HEK293 (cell line): ENCODE results near the gene TJP3.
A peak's percentile ranks its signal among the peaks of the same experiment; 100 is the strongest.

Experiments used
- CTCF ChIA-PET: fragments of 350-600 bp; formaldehyde crosslinking; extraction: SDS; loops from one replicate; lab custom pipeline; 2021; ENCODE audit warnings: antibody characterized with exemption; lab: Yijun Ruan, JAX
- POLR2A ChIA-PET: fragments of 300-600 bp; formaldehyde crosslinking; extraction: SDS; loops from one replicate; lab custom pipeline; 2020; ENCODE audit warnings: antibody characterized with exemption, inconsistent platforms; lab: Yijun Ruan, JAX
- H3K27ac ChIP-seq: fragments of 200-500 bp; sonication (Bioruptor generic); 2 replicates; pipeline ENCODE4 v1.5.1; 2014; ENCODE audit warnings: low read depth, low read length, control low read depth, inconsistent platforms; ENCODE audit errors: extremely low read depth
- H3K36me3 ChIP-seq, 2 experiments: fragments of 200-500 bp in 1 of 2; sonication (Bioruptor generic) in 1 of 2; 1 replicate in 1 of 2; 2 replicates in 1 of 2; pipeline ENCODE4 v1.5.1; 2014 to 2017; ENCODE audit warnings: inconsistent platforms in 2 of 2, low read length in 2 of 2; ENCODE audit not compliant: control insufficient read depth in 2 of 2, insufficient read depth in 1 of 2
- H3K4me1 ChIP-seq: fragments of 200-500 bp; sonication (Bioruptor generic); 2 replicates; pipeline ENCODE4 v1.5.1; 2014; ENCODE audit warnings: mild to moderate bottlenecking, low read length, inconsistent platforms; ENCODE audit not compliant: control insufficient read depth, insufficient read depth
- H3K4me3 ChIP-seq: 2 replicates; pipeline ENCODE4 v1.5.1; 2011; ENCODE audit warnings: low read depth, mild to moderate bottlenecking, control low read depth, low read length, moderate library complexity
- H3K9me3 ChIP-seq: fragments of 200-500 bp; sonication (Bioruptor generic); 2 replicates; pipeline ENCODE4 v1.5.1; 2014; ENCODE audit warnings: low read depth, low read length, inconsistent platforms; ENCODE audit not compliant: control insufficient read depth, insufficient read depth
- AEBP2 ChIP-seq: fragments of 450-650 bp; formaldehyde crosslinking; IDR thresholded peaks from 2 replicates; pipeline ENCODE4 v1.5.1; 2016; ENCODE audit warnings: missing biosample characterization, missing genetic modification characterization, borderline replicate concordance
- BCL11B ChIP-seq: fragments of 450-650 bp; formaldehyde crosslinking; IDR thresholded peaks from 2 replicates; pipeline ENCODE4 v1.5.1; 2016; ENCODE audit warnings: low read depth, missing biosample characterization, missing genetic modification characterization
- EGR2 ChIP-seq: fragments of 450-650 bp; formaldehyde crosslinking; IDR thresholded peaks from 2 replicates; pipeline ENCODE4 v1.5.1; 2016; ENCODE audit warnings: low read depth, missing biosample characterization, missing genetic modification characterization
- HOXC10 ChIP-seq: sonication (generic); formaldehyde crosslinking; IDR thresholded peaks from 2 replicates; pipeline ENCODE4 v1.8.1; 2023; ENCODE audit warnings: mild to moderate bottlenecking, missing genetic modification reagents
- KLF1 ChIP-seq: fragments of 450-650 bp; formaldehyde crosslinking; IDR thresholded peaks from 2 replicates; pipeline ENCODE4 v1.5.1; 2016; ENCODE audit warnings: missing biosample characterization, missing genetic modification characterization
- KLF8 ChIP-seq: fragments of 450-650 bp; formaldehyde crosslinking; IDR thresholded peaks from 2 replicates; pipeline ENCODE4 v1.5.1; 2016; ENCODE audit warnings: missing biosample characterization, missing genetic modification characterization
- MZF1 ChIP-seq: fragments of 450-650 bp; formaldehyde crosslinking; IDR thresholded peaks from 2 replicates; pipeline ENCODE4 v1.5.1; 2017; ENCODE audit warnings: missing biosample characterization, missing genetic modification characterization, borderline replicate concordance
- OVOL3 ChIP-seq: fragments of 450-650 bp; formaldehyde crosslinking; IDR thresholded peaks from 2 replicates; pipeline ENCODE4 v1.5.1; 2016; ENCODE audit warnings: missing biosample characterization, missing genetic modification characterization
- PRDM1 ChIP-seq: fragments of 450-650 bp; formaldehyde crosslinking; IDR thresholded peaks from 2 replicates; pipeline ENCODE4; 2016; ENCODE audit warnings: missing biosample characterization, missing genetic modification characterization
- SCRT1 ChIP-seq: fragments of 450-650 bp; formaldehyde crosslinking; IDR thresholded peaks from 2 replicates; pipeline ENCODE4 v1.5.1; 2016; ENCODE audit warnings: missing biosample characterization, missing genetic modification characterization, borderline replicate concordance
- SP2 ChIP-seq: fragments of 450-650 bp; formaldehyde crosslinking; IDR thresholded peaks from 2 replicates; pipeline ENCODE4 v1.5.1; 2016; ENCODE audit warnings: missing biosample characterization, missing genetic modification characterization
- ZBTB17 ChIP-seq: fragments of 450-650 bp; formaldehyde crosslinking; IDR thresholded peaks from 2 replicates; pipeline ENCODE4 v1.5.1; 2016; ENCODE audit warnings: missing biosample characterization, missing genetic modification characterization
- ZBTB20 ChIP-seq: fragments of 450-650 bp; formaldehyde crosslinking; IDR thresholded peaks from 2 replicates; pipeline ENCODE4 v1.5.1; 2016; ENCODE audit warnings: missing biosample characterization, missing genetic modification characterization
- ZBTB7A ChIP-seq: fragments of 450-650 bp; formaldehyde crosslinking; IDR thresholded peaks from 2 replicates; pipeline ENCODE4 v1.5.1; 2016; ENCODE audit warnings: low read depth, missing biosample characterization, missing genetic modification characterization
- ZFHX2 ChIP-seq: fragments of 450-650 bp; formaldehyde crosslinking; conservative IDR thresholded peaks from 2 replicates; pipeline ENCODE4 v1.5.1; 2016; ENCODE audit warnings: missing biosample characterization, missing genetic modification characterization
- ZFP3 ChIP-seq: fragments of 450-650 bp; formaldehyde crosslinking; IDR thresholded peaks from 2 replicates; pipeline ENCODE4 v1.5.1; 2016; ENCODE audit warnings: low read depth, missing biosample characterization, missing genetic modification characterization
- ZIC2 ChIP-seq: fragments of 450-650 bp; formaldehyde crosslinking; IDR thresholded peaks from 2 replicates; pipeline ENCODE4 v1.5.1; 2016; ENCODE audit warnings: missing biosample characterization, missing genetic modification characterization
- ZNF169 ChIP-seq: fragments of 450-650 bp; formaldehyde crosslinking; IDR thresholded peaks from 2 replicates; pipeline ENCODE4 v1.5.1; 2016; ENCODE audit warnings: missing biosample characterization, missing genetic modification characterization
- ZNF23 ChIP-seq: fragments of 450-650 bp; formaldehyde crosslinking; IDR thresholded peaks from 2 replicates; pipeline ENCODE4 v1.5.1; 2016; ENCODE audit warnings: missing biosample characterization, missing genetic modification characterization, borderline replicate concordance
- ZNF24 ChIP-seq: fragments of 450-650 bp; formaldehyde crosslinking; IDR thresholded peaks from 2 replicates; pipeline ENCODE4 v1.5.1; 2016; ENCODE audit warnings: missing biosample characterization, missing genetic modification characterization
- ZNF248 ChIP-seq: fragments of 450-650 bp; formaldehyde crosslinking; IDR thresholded peaks from 2 replicates; pipeline ENCODE4 v1.5.1; 2017; ENCODE audit warnings: missing biosample characterization, missing genetic modification characterization
- ZNF274 ChIP-seq, 2 experiments: fragments of 200-500 bp in 1 of 2; fragments of 450-650 bp in 1 of 2; sonication (Bioruptor generic) in 1 of 2; formaldehyde crosslinking in 1 of 2; IDR thresholded peaks; 2 replicates each; pipeline versions ENCODE4 v1.5.1 to v1.6.1; 2014 to 2016; ENCODE audit warnings: borderline replicate concordance in 1 of 2, inconsistent platforms in 1 of 2, low read length in 1 of 2, missing biosample characterization in 1 of 2, missing genetic modification characterization in 1 of 2
- ZNF366 ChIP-seq: fragments of 450-650 bp; formaldehyde crosslinking; conservative IDR thresholded peaks from 2 replicates; pipeline ENCODE4 v1.5.1; 2016; ENCODE audit warnings: missing biosample characterization, missing genetic modification characterization
- ZNF501 ChIP-seq: fragments of 450-650 bp; formaldehyde crosslinking; IDR thresholded peaks from 2 replicates; pipeline ENCODE4 v1.5.1; 2016; ENCODE audit warnings: missing biosample characterization, missing genetic modification characterization
- ZNF624 ChIP-seq: fragments of 450-650 bp; formaldehyde crosslinking; IDR thresholded peaks from 2 replicates; pipeline ENCODE4 v1.5.1; 2017; ENCODE audit warnings: missing biosample characterization, missing genetic modification characterization
- ZNF747 ChIP-seq: fragments of 450-650 bp; formaldehyde crosslinking; IDR thresholded peaks from 2 replicates; pipeline ENCODE4 v1.5.1; 2016; ENCODE audit warnings: missing biosample characterization, missing genetic modification characterization
- ZNF776 ChIP-seq: fragments of 450-650 bp; formaldehyde crosslinking; IDR thresholded peaks from 2 replicates; pipeline ENCODE4 v1.5.0; 2017; ENCODE audit warnings: missing biosample characterization, missing genetic modification characterization, borderline replicate concordance
- TF ChIP-seq, protein P1 (sequence below): fragments of 450-650 bp; formaldehyde crosslinking; IDR thresholded peaks from 2 replicates; pipeline ENCODE4 v1.5.0; 2017; ENCODE audit warnings: missing biosample characterization, missing genetic modification characterization, borderline replicate concordance
- TF ChIP-seq, protein P2 (sequence below): fragments of 450-650 bp; formaldehyde crosslinking; IDR thresholded peaks from 2 replicates; pipeline ENCODE4 v1.5.1; 2017; ENCODE audit warnings: missing biosample characterization, missing genetic modification characterization
- TF ChIP-seq, protein P3 (sequence below): fragments of 450-650 bp; formaldehyde crosslinking; IDR thresholded peaks from 2 replicates; pipeline ENCODE4 v1.5.1; 2016; ENCODE audit warnings: missing biosample characterization, missing genetic modification characterization

TJP3 gene

DNA sequence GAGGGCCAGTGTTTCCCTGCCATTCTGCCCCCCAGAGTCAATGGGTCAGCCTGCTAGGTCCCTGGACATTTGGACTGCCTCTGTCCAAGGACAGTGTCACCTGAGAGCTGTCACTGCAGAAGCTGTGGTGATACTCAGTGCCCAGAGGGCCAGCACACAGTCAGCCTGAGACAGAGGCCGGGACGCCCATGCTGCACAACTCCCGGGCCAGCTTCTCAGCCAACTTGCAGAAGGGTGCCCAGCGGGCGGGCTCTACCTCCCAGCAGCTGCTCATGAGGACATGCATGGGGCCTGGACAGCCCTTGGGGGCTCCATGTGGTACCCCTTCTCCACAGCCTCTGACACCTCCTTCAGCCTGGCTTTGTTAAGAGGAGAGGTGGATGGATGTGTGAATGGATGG, 67.6 kb downstream of the TJP3 start:
- H3K9me3 ChIP-seq = no peaks in the 10 kb centered on the region
- POLR2A ChIA-PET = no interaction called here
- CTCF ChIA-PET = no interaction called here
- H3K4me3 ChIP-seq = no peak overlapping the region
- TF ChIP-seq ZNF501 (tag by site-specific recombination) (no peak), ZNF747 (tag by site-specific recombination) (no peak), ZBTB20 (tag by site-specific recombination) (no peak), MZF1 (tag by site-specific recombination) (no peak), ZFP3 (tag by site-specific recombination) (no peak), ZNF23 (tag by site-specific recombination) (no peak), ZBTB17 (tag by site-specific recombination) (no peak), BCL11B (no peak), ZNF248 (tag by site-specific recombination) (no peak), HOXC10 (CRISPR knock-in tag) (no peak), PRDM1 (no peak)
- no peak overlapping the region for H3K27ac ChIP-seq
- no peaks in the 10 kb centered on the region for H3K36me3 ChIP-seq
- no peaks in the 10 kb centered on the region for H3K4me1 ChIP-seq

DNA sequence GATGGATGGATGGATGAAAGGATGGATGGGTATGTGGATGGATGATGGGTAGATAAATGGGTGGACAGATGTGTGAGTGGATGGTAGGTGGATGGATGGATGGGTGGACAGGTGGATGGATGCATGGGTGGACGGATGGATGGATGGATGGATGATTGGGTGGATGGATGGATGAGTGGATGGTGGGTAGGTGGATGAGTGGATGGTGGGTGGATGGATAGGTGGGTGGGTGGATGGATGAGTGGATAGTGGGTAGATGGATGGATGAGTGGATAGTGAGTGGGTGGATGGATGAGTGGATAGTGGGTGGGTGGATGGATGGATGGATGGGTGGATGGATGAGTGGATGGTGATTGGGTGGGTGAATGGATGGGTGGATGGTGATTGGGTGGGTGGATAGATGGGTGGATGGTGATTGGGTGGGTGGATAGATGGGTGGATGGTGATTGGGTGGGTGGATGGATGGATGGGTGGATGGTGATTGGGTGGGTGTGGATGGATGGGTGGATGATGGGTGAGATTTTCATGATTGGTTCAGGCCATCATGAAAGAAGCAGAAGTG, 68.4 kb downstream of the TJP3 start:
- ChIA-PET CTCF (no interaction called here), POLR2A (no interaction called here)
- peak; percentile 99 for TF ChIP-seq ZNF366 (tag by site-specific recombination)
- TF ChIP-seq, protein P1, sequence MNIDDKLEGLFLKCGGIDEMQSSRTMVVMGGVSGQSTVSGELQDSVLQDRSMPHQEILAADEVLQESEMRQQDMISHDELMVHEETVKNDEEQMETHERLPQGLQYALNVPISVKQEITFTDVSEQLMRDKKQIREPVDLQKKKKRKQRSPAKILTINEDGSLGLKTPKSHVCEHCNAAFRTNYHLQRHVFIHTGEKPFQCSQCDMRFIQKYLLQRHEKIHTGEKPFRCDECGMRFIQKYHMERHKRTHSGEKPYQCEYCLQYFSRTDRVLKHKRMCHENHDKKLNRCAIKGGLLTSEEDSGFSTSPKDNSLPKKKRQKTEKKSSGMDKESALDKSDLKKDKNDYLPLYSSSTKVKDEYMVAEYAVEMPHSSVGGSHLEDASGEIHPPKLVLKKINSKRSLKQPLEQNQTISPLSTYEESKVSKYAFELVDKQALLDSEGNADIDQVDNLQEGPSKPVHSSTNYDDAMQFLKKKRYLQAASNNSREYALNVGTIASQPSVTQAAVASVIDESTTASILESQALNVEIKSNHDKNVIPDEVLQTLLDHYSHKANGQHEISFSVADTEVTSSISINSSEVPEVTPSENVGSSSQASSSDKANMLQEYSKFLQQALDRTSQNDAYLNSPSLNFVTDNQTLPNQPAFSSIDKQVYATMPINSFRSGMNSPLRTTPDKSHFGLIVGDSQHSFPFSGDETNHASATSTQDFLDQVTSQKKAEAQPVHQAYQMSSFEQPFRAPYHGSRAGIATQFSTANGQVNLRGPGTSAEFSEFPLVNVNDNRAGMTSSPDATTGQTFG (tag by site-specific recombination) = 0 out of 2 replicates have a peak, but pooled peaks have one; percentile 74
- peak; percentile 54 for TF ChIP-seq SP2
- TF ChIP-seq, protein P2, sequence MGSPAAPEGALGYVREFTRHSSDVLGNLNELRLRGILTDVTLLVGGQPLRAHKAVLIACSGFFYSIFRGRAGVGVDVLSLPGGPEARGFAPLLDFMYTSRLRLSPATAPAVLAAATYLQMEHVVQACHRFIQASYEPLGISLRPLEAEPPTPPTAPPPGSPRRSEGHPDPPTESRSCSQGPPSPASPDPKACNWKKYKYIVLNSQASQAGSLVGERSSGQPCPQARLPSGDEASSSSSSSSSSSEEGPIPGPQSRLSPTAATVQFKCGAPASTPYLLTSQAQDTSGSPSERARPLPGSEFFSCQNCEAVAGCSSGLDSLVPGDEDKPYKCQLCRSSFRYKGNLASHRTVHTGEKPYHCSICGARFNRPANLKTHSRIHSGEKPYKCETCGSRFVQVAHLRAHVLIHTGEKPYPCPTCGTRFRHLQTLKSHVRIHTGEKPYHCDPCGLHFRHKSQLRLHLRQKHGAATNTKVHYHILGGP (tag by site-specific recombination) = peak; percentile 12; the same call in 1 of the 2 replicates
- TF ChIP-seq KLF1 = peak; percentile 27; the same call in 1 of the 2 replicates
- no peak; the same call in 1 of the 2 replicates for TF ChIP-seq ZBTB20 (tag by site-specific recombination)
- TF ChIP-seq ZNF24 (tag by site-specific recombination) = no peak
- no peak for TF ChIP-seq ZIC2 (tag by site-specific recombination)
- TF ChIP-seq EGR2 (tag by site-specific recombination) = peak; percentile 100
- no peak for TF ChIP-seq ZNF624 (tag by site-specific recombination)
- TF ChIP-seq, protein P3, sequence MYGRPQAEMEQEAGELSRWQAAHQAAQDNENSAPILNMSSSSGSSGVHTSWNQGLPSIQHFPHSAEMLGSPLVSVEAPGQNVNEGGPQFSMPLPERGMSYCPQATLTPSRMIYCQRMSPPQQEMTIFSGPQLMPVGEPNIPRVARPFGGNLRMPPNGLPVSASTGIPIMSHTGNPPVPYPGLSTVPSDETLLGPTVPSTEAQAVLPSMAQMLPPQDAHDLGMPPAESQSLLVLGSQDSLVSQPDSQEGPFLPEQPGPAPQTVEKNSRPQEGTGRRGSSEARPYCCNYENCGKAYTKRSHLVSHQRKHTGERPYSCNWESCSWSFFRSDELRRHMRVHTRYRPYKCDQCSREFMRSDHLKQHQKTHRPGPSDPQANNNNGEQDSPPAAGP (tag by site-specific recombination) = no peak
- TF ChIP-seq ZBTB17 (tag by site-specific recombination) = peak; percentile 94
- 0 out of 2 replicates have a peak, but pooled peaks have one; percentile 10 for TF ChIP-seq KLF8 (tag by site-specific recombination)
- peak; percentile 70 for TF ChIP-seq ZBTB7A (tag by site-specific recombination)
- TF ChIP-seq ZNF776 (tag by site-specific recombination) = peak; percentile 84; the same call in 1 of the 2 replicates
- TF ChIP-seq OVOL3 (tag by site-specific recombination) = no peak
- 0 out of 2 replicates have a peak, but pooled peaks have one; percentile 19 for TF ChIP-seq ZNF169 (tag by site-specific recombination)
- TF ChIP-seq ZNF274 (IDR thresholded peaks at IDR 0.05; ENCODE audit: low read length) = no peak
- 0 out of 2 replicates have a peak, but pooled peaks have one; percentile 23 for TF ChIP-seq ZNF274 (tag by site-specific recombination; IDR thresholded peaks at IDR 0.05; ENCODE audit: borderline replicate concordance)
- TF ChIP-seq SCRT1 (tag by site-specific recombination) = no peak
- peak; percentile 99 for TF ChIP-seq ZFHX2
- TF ChIP-seq AEBP2 (tag by site-specific recombination) = 0 out of 2 replicates have a peak, but pooled peaks have one; percentile 19

More for the DNA sequence above, 68.4 kb downstream of the TJP3 start:
- H3K27ac ChIP-seq = no peak overlapping the region
- no peak overlapping the region for H3K4me3 ChIP-seq
- H3K4me1 ChIP-seq = no peaks in the 10 kb centered on the region
- H3K9me3 ChIP-seq = no peaks in the 10 kb centered on the region
- H3K36me3 ChIP-seq = no peaks in the 10 kb centered on the region
